GM13976 (cell line): Measurements from ENCODE around the gene SNX8.
A peak's percentile ranks its signal among the peaks of the same experiment; 100 is the strongest.

Experiments used
- DNase-seq: peaks from one replicate; pipeline ENCODE4 v3.0.0; 2012; ENCODE audit warnings: low spot score
- CTCF ChIP-seq: IDR thresholded peaks from 2 replicates; pipeline ENCODE4 v1.5.1; 2012; ENCODE audit warnings: borderline replicate concordance, mild to moderate bottlenecking; ENCODE audit not compliant: insufficient read depth; ENCODE audit errors: extremely low read depth, missing control alignments, control extremely low read depth
- in situ Hi-C: fragments of 300-500 bp; cut with MboI; formaldehyde crosslinking; loops from one replicate; pipeline ENCODE4 v1.12.0; 2022; ENCODE audit warnings: low sequenced_read_pairs, mixed read lengths, inconsistent platforms; ENCODE audit not compliant: unreplicated experiment

Gene SNX8

GRCh38 chr7:2289621-2290020, 24.6 kb downstream of the SNX8 start:
- in situ Hi-C loops, result no loop called here
- DNase-seq, result no peak
- no peak for TF ChIP-seq CTCF

- no peak for DNase-seq
- in situ Hi-C loops, result no loop called here
- no peak for TF ChIP-seq CTCF
Observed at GRCh38 chr7:2289111-2289586, 25.1 kb downstream of the SNX8 start.

GRCh38 chr7:2288503-2288902, 25.7 kb downstream of the SNX8 start:
- no peak for TF ChIP-seq CTCF
- in situ Hi-C loops, result no loop called here
- peak; percentile 67 for DNase-seq

GRCh38 chr7:2287745-2288144, 26.5 kb downstream of the SNX8 start:
- in situ Hi-C loops, result no loop called here
- TF ChIP-seq CTCF, result no peak
- DNase-seq, result no peak

GRCh38 chr7:2283074-2283473, 31.2 kb downstream of the SNX8 start:
- no peak for DNase-seq
- in situ Hi-C loops, result no loop called here
- TF ChIP-seq CTCF, result no peak

GRCh38 chr7:2282185-2282751, 32.0 kb downstream of the SNX8 start:
- no peak for DNase-seq
- no peak for TF ChIP-seq CTCF
- in situ Hi-C loops, result no loop called here
